CD4-positive, alpha-beta T cell treated with Interferon alpha-2 for 1 hour (primary cell): ENCODE data around the gene KRT2.

ENCODE experiments used
- DNase-seq, 2 donors: peaks; one replicate each; pipeline ENCODE4 v3.0.0-alpha.2; 2020 to 2022

The KRT2 gene

GRCh38 chr12:52662093-52662917 lies 10.3 kb upstream of the KRT2 start:
- no peak for DNase-seq

GRCh38 chr12:52661668-52662067 lies 9.7 kb upstream of the KRT2 start:
- DNase-seq: no peak

DNA sequence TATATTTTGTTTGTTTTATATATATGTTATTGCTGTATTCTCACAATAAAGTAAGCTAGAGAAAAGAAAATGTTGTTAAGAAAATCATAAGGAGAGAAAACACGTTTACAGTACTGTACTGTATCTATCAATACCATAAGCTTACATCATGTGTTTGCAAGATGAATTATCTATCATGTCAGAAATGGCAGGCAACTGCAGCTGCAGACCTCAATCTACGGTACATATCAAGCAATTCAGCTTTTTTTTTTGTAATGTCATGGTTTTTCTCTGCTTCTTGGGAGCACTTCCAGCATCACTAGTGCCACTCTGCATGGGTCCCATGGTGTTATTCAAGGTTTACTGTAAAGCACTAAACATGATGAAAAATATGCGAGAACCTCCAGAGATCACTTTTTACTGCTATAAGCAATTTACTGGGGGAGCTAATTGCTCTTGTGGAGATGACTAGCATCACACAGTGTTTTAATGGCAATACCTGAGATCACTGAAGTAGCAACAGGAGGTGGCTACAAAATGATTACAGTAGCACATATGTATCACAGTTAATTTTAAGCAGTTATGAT lies 9.0 kb upstream of the KRT2 start:
- DNase-seq: no peak

DNA sequence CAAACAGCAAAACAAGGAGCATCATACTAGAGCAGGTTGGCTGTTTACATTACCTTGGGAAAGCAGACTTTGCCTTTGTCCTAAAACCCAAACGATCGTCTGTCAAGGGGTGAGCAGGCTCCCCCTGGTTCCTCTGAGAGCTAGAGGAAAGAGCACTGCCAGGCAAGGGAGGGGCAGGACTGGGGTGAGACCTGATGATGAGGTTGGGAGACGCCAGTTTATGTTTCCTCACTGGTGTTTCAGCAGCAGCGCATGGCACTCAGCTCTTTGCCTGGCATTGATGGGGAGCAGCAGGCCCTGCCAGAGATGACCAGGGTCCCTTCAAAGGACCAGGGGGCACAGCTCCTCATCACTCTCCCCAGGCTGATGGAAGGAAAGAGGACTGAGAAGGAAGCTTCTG lies 7.9 kb upstream of the KRT2 start:
- DNase-seq: no peak

DNA sequence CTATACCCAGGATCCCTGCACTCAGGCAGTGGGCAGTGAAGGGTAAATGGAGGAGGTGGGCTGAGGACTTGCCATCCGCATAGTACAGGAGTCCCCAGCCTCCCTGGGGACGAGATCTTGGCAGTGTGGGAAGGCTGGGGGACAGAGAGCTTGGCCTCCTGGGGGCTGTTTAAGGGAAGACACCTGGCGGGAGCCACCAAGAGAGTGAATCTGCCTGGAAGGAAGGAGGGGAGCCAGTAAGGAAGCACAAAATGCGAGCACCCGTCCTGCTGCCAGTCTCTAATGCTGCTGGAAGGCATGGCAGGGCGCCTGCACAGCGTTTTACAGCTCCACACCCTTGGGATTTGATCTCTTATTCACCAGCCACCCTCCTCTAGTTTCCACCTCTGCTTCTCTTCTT lies 7.4 kb upstream of the KRT2 start:
- DNase-seq: no peak

DNA sequence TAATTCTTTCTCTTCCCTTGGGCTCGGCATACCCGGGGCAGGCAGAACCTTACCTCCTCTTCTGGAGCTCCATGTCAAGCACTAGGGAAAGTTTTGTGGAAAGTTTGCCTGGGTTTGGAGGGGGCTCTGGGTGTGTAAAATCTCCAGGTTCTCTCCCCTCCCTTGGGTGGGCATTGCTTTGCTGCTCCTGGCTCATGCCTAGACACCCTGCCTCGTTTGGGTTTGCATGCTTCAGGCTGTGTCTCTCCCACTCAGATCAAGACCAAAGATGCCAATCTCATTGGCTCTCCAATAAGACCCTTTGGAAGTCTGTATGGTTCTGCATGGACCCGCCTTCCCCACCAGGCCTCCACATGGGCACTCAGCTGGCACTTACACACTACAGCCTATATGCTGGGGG lies 6.2 kb upstream of the KRT2 start:
- no peak for DNase-seq

- DNase-seq: no peak
Measured at GRCh38 chr12:52657250-52657902, 5.4 kb upstream of the KRT2 start.

DNA sequence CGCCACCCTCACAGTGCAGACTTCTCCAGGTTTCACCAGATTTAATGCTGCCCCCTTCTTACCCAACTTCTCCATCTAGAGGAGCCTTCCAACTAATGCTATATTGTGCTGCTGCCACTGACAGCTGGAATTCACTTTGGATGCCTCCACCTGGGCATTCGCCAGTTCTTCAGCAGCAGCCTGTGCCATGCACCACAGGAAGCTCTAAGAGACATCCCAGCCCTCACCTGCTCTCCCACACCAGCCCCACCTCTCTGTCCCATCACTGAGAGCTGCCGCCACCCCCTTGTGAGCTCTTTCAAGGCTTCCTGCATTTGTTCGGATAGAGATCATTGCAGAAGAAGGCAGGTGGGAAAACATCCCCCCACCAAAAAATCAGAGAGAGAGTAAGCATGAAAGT lies 4.6 kb upstream of the KRT2 start:
- DNase-seq: no peak

GRCh38 chr12:52655720-52656124 lies 3.7 kb upstream of the KRT2 start:
- no peak for DNase-seq

GRCh38 chr12:52655251-52655650 lies 3.2 kb upstream of the KRT2 start:
- no peak for DNase-seq

DNA sequence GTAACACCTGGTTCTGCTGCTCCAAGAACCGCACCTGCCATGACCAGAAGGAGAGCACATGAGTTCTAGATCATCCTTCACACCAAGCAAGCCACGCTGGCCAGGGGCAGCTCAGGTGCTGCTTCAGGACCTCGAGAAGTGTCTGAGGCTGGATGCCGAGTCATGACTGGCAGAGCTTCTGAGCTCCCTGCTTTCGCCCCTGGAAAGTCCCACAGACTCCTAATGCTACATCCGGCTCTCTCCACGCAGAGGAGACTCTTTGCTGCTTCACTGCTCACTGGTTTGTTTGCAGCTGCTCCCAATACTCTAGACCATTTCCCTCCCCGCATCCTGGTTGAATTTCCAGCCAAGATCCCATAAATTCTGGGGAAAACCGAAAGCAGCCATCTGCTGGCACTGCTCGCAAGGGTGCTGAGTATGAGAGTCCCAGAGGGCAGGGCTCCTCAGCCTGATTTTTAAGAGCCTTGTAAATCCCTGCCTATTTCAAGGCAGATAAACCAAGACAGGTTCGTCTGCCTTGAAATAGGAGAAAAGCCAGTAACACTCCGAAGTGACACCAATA lies 1.4 kb downstream of the KRT2 start:
- DNase-seq: no peak

DNA sequence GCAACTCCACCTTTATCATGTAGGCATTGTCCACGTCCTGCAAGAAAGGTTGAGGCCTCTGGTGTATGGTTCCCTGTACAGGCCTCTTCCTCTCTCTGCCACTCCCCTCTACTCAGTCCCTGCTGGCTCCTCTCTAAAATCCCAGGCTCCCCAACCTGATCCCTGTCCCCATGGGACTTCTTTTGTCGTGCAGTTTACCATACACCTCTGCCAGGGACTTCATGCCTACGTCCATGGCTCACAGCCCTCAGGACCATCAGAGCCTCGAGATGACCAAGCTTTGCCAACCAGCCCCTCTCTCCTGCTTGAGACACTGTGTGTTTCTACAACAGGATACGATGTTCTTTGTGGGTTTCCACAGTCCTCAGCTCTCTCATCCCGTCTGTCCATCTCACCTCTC lies 2.9 kb downstream of the KRT2 start:
- no peak for DNase-seq

DNA sequence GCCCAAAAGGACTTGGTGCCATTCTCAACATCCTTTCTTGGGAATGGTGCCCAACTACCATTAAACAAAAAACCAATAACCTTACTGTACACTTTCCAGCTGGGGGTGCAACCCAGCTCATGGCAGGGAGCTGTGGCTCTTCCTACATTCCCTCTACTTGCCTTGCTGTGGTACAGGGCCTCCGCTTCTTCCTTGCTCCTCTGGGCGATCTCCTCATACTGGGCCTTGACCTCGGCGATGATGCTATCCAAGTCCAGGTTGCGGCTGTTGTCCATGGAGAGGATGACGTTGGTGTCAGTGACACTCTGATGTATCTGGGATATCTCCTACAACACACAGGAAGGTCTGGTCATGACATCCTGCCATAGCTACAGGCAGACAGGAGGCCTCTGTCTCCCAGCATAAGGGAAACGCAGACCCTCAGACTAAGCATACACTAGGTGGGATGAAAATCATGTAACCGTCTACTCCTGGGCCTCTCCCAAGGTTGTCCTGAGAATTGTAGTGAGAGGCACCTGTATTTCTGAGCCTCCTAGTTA lies 3.9 kb downstream of the KRT2 start:
- no peak for DNase-seq

DNA sequence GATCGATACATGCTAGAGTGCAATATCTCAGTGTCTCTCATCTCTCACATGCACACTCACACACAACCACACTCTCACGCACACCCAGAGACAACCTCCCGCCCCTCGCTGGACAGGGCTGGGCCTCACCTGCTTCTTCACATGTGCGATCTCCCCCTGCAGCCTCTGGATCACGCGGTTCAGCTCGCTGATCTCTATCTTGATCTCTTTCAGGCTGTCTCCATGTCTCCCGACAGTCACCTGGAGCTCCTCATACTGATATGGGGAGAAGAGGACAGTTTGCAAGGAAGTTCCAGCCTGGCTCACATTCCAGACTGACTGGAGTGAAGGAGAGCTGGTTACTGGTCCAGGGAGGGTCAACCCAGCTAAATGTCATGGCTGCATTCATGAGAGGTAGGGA lies 4.4 kb downstream of the KRT2 start:
- no peak for DNase-seq

- no peak for DNase-seq
Measured at GRCh38 chr12:52646613-52647012, 5.4 kb downstream of the KRT2 start.

GRCh38 chr12:52645982-52646381 lies 6.0 kb downstream of the KRT2 start:
- DNase-seq: no peak

DNA sequence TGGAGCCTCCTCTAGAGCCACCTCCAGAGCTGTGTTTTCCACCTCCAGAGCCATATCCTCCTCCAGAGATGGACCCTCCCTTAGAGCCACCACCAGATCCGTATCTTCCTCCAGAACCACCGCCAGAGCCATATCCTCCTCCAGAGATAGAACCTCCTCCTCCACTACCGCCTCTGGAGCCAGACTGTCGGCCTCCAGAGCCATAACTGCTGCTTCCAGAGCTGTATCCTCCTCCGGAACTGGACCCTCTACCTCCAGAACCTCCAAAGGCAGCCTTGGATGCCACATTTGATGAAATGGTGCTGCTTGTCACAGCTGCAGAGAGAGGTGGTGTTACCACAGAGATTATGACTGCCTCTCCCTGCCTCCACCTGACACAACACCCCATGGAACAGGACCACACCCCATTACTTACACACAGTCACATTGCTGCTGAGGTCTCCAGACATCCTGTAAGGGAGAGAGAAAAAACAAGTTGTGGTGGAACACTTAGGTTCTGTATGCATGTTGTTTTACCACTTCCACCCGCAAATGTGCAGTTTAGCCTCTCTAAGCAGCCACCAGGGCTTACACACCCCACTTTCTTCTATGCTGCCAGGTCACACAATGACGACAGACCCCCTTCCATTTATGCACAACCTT lies 6.8 kb downstream of the KRT2 start:
- peak; percentile 42 to 60 for DNase-seq

DNA sequence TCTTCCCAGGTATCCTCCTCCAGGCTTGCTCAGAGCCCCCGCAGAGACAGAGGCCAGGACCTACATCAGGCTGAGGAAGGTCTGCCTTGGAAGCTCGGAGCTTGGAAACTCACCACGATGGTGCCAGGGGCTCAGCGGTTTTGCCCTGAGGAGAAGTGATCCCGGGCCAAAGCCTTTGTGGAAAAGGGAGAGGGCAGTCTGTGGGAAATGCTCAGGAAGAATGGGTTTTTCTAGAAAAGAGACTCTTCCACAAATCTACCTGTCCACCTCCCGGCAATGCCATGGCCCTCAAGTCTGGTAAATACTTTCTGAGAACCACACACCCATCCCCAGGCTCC lies 8.0 kb downstream of the KRT2 start:
- no peak for DNase-seq

- no peak for DNase-seq
Measured at GRCh38 chr12:52643233-52644077, 8.6 kb downstream of the KRT2 start.

DNA sequence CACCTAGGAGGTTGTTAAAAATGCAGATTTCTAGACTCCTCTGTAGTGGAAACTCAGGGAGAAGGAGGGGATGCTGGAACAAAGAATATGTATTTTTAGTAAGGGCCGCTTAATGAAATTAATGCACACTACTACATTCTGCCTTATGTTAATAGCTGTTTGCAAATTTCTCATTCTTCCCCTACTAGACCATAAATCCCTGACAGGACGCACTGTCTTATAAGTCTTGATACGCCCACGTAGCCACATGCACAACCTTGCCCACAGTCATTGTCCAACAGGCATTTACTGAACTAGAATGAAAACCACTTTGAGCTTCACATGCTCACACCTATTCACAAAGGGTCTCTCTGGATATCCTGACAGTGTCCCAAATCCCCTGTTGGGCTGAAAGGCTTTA lies 10.5 kb downstream of the KRT2 start:
- no peak for DNase-seq

DNA sequence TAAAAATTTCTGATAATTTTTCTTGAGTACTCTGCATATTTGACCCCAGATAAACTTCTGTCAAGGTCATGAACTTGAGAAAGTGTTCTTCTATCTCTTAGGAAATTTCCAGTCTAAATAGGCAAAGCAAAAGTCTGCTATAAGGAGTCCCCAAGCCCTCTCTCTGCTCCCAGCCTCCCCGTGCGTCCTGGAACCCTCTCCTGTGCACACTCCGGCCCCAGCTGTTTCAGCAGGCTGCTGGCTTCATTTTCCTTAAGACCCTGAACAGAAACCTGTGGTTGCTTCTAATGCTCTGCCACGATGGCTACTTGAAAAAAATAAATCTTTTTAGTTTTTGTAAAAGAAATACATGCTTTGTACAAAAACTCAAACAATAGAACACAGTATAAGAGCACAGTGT lies 14.7 kb downstream of the KRT2 start:
- DNase-seq: no peak

DNA sequence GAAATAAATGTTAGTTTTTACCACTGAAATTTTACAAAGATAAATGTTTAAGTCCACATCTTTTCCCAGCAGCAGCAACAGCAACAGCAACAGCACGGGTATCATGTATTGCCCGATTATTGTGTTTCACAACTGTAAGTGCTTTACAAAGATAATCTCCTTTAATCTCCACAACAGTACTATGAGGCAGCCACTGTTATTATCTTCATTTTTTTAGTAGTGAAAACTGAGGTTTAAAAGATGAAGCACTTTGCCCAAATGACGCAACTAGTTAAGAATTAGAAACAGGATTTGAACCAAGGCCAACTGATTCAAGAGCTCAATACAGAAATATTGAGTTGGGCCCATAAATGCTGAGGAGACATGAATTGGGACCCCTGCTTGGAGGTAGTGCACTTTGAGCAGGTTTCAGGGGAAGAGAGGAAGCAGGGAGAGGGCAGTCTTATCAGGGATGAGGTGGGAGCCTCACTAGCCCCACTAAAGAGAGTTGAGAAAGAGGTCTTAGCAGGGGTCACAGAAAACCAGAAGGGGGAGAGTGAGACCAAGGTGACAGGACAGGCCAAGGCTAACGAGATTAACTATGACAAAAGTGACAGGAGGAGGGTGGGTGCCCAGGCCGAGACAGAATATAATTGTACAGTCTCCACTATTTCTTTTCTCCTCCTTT lies 15.3 kb downstream of the KRT2 start:
- no peak for DNase-seq
